ENCODE measurements around the gene CFAP65. TPM values are rescaled to one million over a fixed set of nuclear protein-coding genes. Genes with fewer than 3 reads are reported as not detected.
A peak's percentile ranks its signal among the peaks of the same experiment; 100 is the strongest.

CFAP65 gene
- total RNA-seq, 6 experiments from 2014 or later: not detected

DNA sequence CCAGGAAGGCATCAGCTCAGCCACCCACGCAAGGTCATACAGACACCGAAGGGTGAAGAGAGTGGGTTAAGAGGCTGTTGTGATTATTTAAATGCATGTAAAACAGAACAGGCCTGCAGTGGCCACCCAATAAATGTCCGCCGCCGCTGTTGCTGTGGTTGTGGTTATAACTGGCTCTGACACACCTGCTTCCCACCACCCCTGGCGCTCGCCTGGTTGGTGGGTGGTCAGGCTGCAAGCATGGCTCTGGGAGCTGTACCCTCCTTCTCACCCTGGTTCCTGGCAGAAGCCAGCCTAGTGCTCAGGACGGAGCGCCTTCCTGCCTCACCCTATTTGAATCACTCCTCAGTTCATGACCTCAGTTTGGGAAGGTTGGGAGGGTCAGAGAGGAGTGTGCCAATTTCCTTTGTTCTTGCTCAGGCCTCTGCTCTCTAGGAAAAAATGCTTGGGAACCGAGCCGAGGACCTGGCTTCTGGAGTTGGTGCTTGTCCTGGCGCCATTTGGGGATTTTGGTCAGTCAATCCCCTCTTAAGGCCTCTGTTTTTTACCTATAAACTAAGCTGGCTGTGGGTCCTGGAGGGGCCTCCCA, 42.8 kb downstream of the CFAP65 start:
- intact Hi-C loops (cut with DNase I): no loop called here
- no peak for DNase-seq

DNA sequence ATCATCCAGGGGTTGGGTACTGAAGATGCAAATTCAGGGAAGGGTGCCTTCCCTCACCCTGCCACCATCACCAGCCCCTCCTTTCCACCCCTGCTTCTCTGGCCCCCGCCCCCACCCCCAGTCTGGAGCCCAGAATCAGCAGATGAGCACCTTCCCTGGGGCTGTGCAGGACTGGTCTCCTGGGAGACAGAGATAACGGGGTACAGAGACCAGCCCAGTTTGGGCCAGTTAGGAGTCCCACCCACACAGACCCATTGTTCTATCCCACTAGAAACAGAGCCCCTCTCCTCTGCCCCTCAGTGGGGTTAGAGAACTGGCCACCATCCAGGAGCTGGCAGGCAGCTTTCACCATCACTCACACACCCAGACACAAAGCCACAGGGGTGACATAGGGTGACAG, 43.6 kb downstream of the CFAP65 start:
- Histone ChIP-seq H3K36me3 (no peaks in the 10 kb centered on the region), H3K4me1 (peaks cover 0 to 26% (median 11%) of the 10 kb centered on the region in 4 donors), H3K9me3 (no peaks in the 10 kb centered on the region), H3K27me3 (peaks cover 4 to 29% of the 10 kb centered on the region in 2 donors), H3K4me3 (no peak overlapping the region), H3K27ac (no peak overlapping the region)
- WGBS (ENCODE audit: insufficient coverage, low coverage, low lambda C conversion rate, missing lambda C conversion rate): 66% methylated on average over 2 of the region's 2 CpGs
- intact Hi-C loops (cut with DNase I): no loop called here
- DNase-seq (no peak), ATAC-seq (no peak)
- TF ChIP-seq POLR2A (IDR thresholded peaks at IDR 0.05): no peak
- TF ChIP-seq, protein P1, sequence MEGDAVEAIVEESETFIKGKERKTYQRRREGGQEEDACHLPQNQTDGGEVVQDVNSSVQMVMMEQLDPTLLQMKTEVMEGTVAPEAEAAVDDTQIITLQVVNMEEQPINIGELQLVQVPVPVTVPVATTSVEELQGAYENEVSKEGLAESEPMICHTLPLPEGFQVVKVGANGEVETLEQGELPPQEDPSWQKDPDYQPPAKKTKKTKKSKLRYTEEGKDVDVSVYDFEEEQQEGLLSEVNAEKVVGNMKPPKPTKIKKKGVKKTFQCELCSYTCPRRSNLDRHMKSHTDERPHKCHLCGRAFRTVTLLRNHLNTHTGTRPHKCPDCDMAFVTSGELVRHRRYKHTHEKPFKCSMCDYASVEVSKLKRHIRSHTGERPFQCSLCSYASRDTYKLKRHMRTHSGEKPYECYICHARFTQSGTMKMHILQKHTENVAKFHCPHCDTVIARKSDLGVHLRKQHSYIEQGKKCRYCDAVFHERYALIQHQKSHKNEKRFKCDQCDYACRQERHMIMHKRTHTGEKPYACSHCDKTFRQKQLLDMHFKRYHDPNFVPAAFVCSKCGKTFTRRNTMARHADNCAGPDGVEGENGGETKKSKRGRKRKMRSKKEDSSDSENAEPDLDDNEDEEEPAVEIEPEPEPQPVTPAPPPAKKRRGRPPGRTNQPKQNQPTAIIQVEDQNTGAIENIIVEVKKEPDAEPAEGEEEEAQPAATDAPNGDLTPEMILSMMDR (IDR thresholded peaks at IDR 0.05): no peak

More for the DNA sequence above, 42.8 kb downstream of the CFAP65 start:
- WGBS (ENCODE audit: insufficient coverage, low coverage, low lambda C conversion rate, missing lambda C conversion rate): 20% methylated on average over 3 of the region's 12 CpGs
- Histone ChIP-seq H3K4me1 (peaks cover 0 to 27% (median 10%) of the 10 kb centered on the region in 4 donors), H3K27ac (no peak overlapping the region), H3K4me3 (no peak overlapping the region), H3K9me3 (no peaks in the 10 kb centered on the region), H3K27me3 (peaks cover 4 to 21% of the 10 kb centered on the region in 2 donors), H3K36me3 (no peaks in the 10 kb centered on the region)
- no peak for TF ChIP-seq POLR2A (IDR thresholded peaks at IDR 0.05)
- TF ChIP-seq, protein P1 (IDR thresholded peaks at IDR 0.05): no peak
- ATAC-seq: no peak

DNA sequence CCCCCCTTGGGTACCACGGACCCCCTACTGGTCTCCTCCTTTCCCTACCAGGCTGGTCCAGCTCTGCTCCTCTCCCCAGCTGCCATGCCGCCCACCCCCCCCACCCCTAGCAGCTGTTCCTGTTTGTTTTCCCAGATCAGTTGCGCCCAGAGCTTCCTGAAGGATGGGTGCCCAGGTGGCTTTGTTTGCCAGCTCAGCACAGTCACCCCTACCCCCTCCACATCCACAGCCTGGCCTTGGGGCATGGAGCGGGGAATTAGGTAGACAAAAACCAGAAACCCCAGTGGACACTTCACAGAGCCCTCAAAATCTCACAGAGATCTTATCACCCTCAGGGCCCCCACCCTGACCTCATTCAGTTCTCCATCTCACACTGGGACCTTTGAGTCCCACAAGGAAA, 44.4 kb downstream of the CFAP65 start:
- H3K27ac ChIP-seq: no peak overlapping the region
- WGBS (ENCODE audit: insufficient coverage, low coverage, low lambda C conversion rate, missing lambda C conversion rate): 24% methylated on average over 3 of the region's 4 CpGs
- no peak for ATAC-seq
- peaks cover 0 to 22% (median 9%) of the 10 kb centered on the region in 4 donors for H3K4me1 ChIP-seq
- TF ChIP-seq POLR2A (IDR thresholded peaks at IDR 0.05): no peak
- TF ChIP-seq, protein P1 (IDR thresholded peaks at IDR 0.05): no peak
- H3K4me3 ChIP-seq: no peak overlapping the region
- DNase-seq: peak in 1 of 3 donors; percentile 54
- no peaks in the 10 kb centered on the region for H3K36me3 ChIP-seq
- H3K9me3 ChIP-seq: no peaks in the 10 kb centered on the region
- H3K27me3 ChIP-seq: peaks cover 4 to 37% of the 10 kb centered on the region in 2 donors
- intact Hi-C loops (cut with DNase I): no loop called here

DNA sequence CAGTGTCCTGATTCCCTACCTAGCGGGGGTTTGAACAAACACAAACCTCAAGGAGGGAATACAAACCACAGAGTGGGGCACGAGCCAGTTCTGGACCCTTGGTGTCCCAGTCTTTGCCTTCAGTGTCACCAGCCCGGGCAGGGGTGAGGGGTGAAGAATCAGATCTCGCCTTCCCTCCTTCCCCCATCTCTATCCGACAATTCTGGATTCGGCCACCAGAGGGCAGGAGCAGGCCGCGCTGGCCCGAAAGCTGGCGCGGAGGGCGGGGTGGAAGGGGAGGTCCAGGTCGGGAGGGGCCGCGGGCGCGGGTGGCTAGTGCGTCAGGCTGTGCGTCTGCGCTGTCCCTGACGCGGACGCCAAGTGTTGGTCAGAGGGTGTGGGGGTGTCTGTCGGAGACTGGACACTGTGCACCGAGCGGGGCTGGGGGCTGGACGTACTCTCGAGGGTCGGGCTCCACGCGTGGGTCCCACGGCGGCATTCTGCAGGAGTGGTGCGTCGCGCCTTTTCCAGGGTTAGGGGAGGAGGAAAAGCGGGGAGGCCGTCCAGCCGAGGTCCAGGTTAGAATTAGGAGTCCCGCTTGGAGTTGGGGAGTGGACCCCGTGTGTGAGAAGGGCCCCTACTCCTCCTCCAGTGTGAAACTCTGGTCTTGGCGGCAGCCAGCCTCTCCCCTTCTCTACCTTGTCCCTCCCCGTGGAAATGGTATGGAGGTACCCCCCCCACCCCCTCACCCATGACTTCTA, 45.2 kb downstream of the CFAP65 start:
- Histone ChIP-seq H3K9me3 (no peaks in the 10 kb centered on the region), H3K4me3 (peak overlapping the region; percentile 32 to 45 (median 35)), H3K27ac (peak overlapping the region in 1 of 3 donors; percentile 47), H3K36me3 (no peaks in the 10 kb centered on the region), H3K4me1 (peaks cover 0 to 15% (median 5%) of the 10 kb centered on the region in 4 donors), H3K27me3 (peaks cover 4 to 38% of the 10 kb centered on the region in 2 donors)
- peak; percentile 92 to 94 (median 94) for ATAC-seq
- peak; percentile 88 to 93 (median 90) for DNase-seq
- 4% methylated on average over 33 of the region's 43 CpGs for WGBS (ENCODE audit: insufficient coverage, low coverage, low lambda C conversion rate, missing lambda C conversion rate)
- TF ChIP-seq, protein P1 (IDR thresholded peaks at IDR 0.05): peak; percentile 80 to 90 (median 87)
- peak; percentile 54 for TF ChIP-seq POLR2A (IDR thresholded peaks at IDR 0.05)
- intact Hi-C loops (cut with DNase I): no loop called here

All from right lobe of liver (tissue), 6 donors.